ENCODE measurements around the gene ANKHD1.
A peak's percentile ranks its signal among the peaks of the same experiment; 100 is the strongest.

The ANKHD1 gene

GRCh38 chr5:140557136-140557805 lies 155.6 kb downstream of the ANKHD1 start, which contains the start of gene SRA1:
Gene SRA1, minus strand, starts transcription at chr5:140557473. Its CDS starts 21 bp downstream, at chr5:140557452.
- peak; percentile 81 for FAIRE-seq
- DNase-seq (ENCODE audit: extremely low spot score, insufficient read length, low read depth) = peak; percentile 85

- DNase-seq (ENCODE audit: extremely low spot score, insufficient read length, low read depth) (no peak), FAIRE-seq (no peak)
These were observed 156.3 kb downstream of the ANKHD1 start for GRCh38 chr5:140557965-140558364.

GRCh38 chr5:140558542-140558941 lies 156.9 kb downstream of the ANKHD1 start:
- FAIRE-seq (no peak), DNase-seq (ENCODE audit: extremely low spot score, insufficient read length, low read depth) (no peak)

GRCh38 chr5:140560227-140560626 lies 158.6 kb downstream of the ANKHD1 start:
- FAIRE-seq = no peak
- DNase-seq (ENCODE audit: extremely low spot score, insufficient read length, low read depth) = no peak

GRCh38 chr5:140561753-140562523 lies 160.3 kb downstream of the ANKHD1 start:
- DNase-seq (ENCODE audit: extremely low spot score, insufficient read length, low read depth) (no peak), FAIRE-seq (no peak)

- DNase-seq (ENCODE audit: extremely low spot score, insufficient read length, low read depth) = no peak
- no peak for FAIRE-seq
These were observed 162.0 kb downstream of the ANKHD1 start for GRCh38 chr5:140563596-140563995.

- FAIRE-seq = peak; percentile 98
- peak; percentile 90 for DNase-seq (ENCODE audit: extremely low spot score, insufficient read length, low read depth)
These were observed 162.8 kb downstream of the ANKHD1 start, which contains the start of the genes APBB3 and SLC35A4 for GRCh38 chr5:140564196-140565023. Gene APBB3, minus strand, starts transcription at chr5:140564598. Its CDS starts 353 bp downstream, at chr5:140564245. Gene SLC35A4, plus strand, starts transcription at chr5:140564828. Its CDS starts 2,342 bp downstream, at chr5:140567170.

GRCh38 chr5:140565024-140565779 lies 163.6 kb downstream of the ANKHD1 start:
- DNase-seq (ENCODE audit: extremely low spot score, insufficient read length, low read depth) (no peak), FAIRE-seq (peak; percentile 64)

GRCh38 chr5:140565780-140566095 lies 164.1 kb downstream of the ANKHD1 start:
- FAIRE-seq (no peak), DNase-seq (ENCODE audit: extremely low spot score, insufficient read length, low read depth) (no peak)

- DNase-seq (ENCODE audit: extremely low spot score, insufficient read length, low read depth) (no peak), FAIRE-seq (no peak)
These were observed 165.0 kb downstream of the ANKHD1 start for GRCh38 chr5:140566665-140567064.

GRCh38 chr5:140567136-140567818 lies 165.6 kb downstream of the ANKHD1 start:
- FAIRE-seq = no peak

GRCh38 chr5:140567871-140568270 lies 166.2 kb downstream of the ANKHD1 start:
- no peak for FAIRE-seq
- DNase-seq (ENCODE audit: extremely low spot score, insufficient read length, low read depth) = no peak

More at GRCh38 chr5:140567136-140567818, 165.6 kb downstream of the ANKHD1 start:
- DNase-seq (ENCODE audit: extremely low spot score, insufficient read length, low read depth) = no peak

GRCh38 chr5:140568443-140569063 lies 166.9 kb downstream of the ANKHD1 start:
- DNase-seq (ENCODE audit: extremely low spot score, insufficient read length, low read depth) = no peak
- FAIRE-seq = no peak

GRCh38 chr5:140569197-140569596 lies 167.6 kb downstream of the ANKHD1 start:
- DNase-seq (ENCODE audit: extremely low spot score, insufficient read length, low read depth) (no peak), FAIRE-seq (peak; percentile 53)

- FAIRE-seq = no peak
- DNase-seq (ENCODE audit: extremely low spot score, insufficient read length, low read depth) = no peak
These were observed 168.4 kb downstream of the ANKHD1 start for GRCh38 chr5:140570058-140570457.

GRCh38 chr5:140570488-140570887 lies 168.9 kb downstream of the ANKHD1 start:
- DNase-seq (ENCODE audit: extremely low spot score, insufficient read length, low read depth) (no peak), FAIRE-seq (no peak)

GRCh38 chr5:140571105-140571504 lies 169.5 kb downstream of the ANKHD1 start:
- DNase-seq (ENCODE audit: extremely low spot score, insufficient read length, low read depth) = no peak
- FAIRE-seq = no peak

- DNase-seq (ENCODE audit: extremely low spot score, insufficient read length, low read depth) (no peak), FAIRE-seq (no peak)
These were observed 172.1 kb downstream of the ANKHD1 start for GRCh38 chr5:140573683-140574082.

- FAIRE-seq = no peak
- DNase-seq (ENCODE audit: extremely low spot score, insufficient read length, low read depth) = no peak
These were observed 172.5 kb downstream of the ANKHD1 start for GRCh38 chr5:140574165-140574564.
